GM13977 (cell line): ENCODE measurements around the gene CLTC.

ENCODE experiments used
- DNase-seq: peaks from one replicate; pipeline ENCODE4 v3.0.0; 2012; ENCODE audit warnings: low spot score
- in situ Hi-C: fragments of 300-500 bp; cut with MboI; formaldehyde crosslinking; loops from one replicate; pipeline ENCODE4 v1.12.0; 2022; ENCODE audit warnings: low sequenced_read_pairs, low pct_unique_long_range_greater_than_20kb, mixed read lengths, inconsistent platforms; ENCODE audit not compliant: unreplicated experiment
- TF ChIP-seq, protein P1 (sequence below): IDR thresholded peaks from 2 replicates; pipeline ENCODE4 v1.5.1; 2012; ENCODE audit warnings: mild to moderate bottlenecking, control low read depth; ENCODE audit not compliant: insufficient read depth; ENCODE audit errors: extremely low read depth, missing control alignments

The CLTC gene

GRCh38 chr17:59675231-59675630 lies 55.5 kb downstream of the CLTC start:
- in situ Hi-C loops: no loop called here
- no peak for DNase-seq
- TF ChIP-seq, protein P1, sequence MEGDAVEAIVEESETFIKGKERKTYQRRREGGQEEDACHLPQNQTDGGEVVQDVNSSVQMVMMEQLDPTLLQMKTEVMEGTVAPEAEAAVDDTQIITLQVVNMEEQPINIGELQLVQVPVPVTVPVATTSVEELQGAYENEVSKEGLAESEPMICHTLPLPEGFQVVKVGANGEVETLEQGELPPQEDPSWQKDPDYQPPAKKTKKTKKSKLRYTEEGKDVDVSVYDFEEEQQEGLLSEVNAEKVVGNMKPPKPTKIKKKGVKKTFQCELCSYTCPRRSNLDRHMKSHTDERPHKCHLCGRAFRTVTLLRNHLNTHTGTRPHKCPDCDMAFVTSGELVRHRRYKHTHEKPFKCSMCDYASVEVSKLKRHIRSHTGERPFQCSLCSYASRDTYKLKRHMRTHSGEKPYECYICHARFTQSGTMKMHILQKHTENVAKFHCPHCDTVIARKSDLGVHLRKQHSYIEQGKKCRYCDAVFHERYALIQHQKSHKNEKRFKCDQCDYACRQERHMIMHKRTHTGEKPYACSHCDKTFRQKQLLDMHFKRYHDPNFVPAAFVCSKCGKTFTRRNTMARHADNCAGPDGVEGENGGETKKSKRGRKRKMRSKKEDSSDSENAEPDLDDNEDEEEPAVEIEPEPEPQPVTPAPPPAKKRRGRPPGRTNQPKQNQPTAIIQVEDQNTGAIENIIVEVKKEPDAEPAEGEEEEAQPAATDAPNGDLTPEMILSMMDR: no peak

- no peak for DNase-seq
- in situ Hi-C loops: no loop called here
- TF ChIP-seq, protein P1: no peak
Measured at GRCh38 chr17:59676716-59677115, 57.0 kb downstream of the CLTC start.

GRCh38 chr17:59678918-59679317 lies 59.2 kb downstream of the CLTC start:
- TF ChIP-seq, protein P1: no peak
- in situ Hi-C loops: no loop called here
- no peak for DNase-seq

DNA sequence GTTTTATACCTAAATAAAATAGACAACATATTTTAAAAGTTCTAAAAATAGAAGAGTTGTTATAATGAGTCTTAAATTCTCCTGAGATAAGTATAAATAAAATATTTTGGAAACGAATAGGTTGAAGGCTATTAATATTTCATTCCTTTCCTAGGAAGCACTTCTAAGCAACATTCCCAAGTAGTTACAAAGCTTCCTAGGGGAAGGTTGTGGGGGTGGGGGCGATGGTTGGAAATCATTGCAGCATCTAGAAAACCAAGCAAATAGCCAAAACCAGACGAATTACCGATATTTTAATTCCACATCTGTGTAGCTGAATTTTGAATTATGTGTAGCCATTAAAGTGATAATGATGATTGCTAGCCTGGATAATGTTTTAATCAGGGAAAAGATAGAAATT lies 60.6 kb downstream of the CLTC start:
- no peak for DNase-seq
- TF ChIP-seq, protein P1: no peak
- in situ Hi-C loops: no loop called here

GRCh38 chr17:59683283-59683682 lies 63.6 kb downstream of the CLTC start:
- in situ Hi-C loops: no loop called here
- TF ChIP-seq, protein P1: no peak
- no peak for DNase-seq

DNA sequence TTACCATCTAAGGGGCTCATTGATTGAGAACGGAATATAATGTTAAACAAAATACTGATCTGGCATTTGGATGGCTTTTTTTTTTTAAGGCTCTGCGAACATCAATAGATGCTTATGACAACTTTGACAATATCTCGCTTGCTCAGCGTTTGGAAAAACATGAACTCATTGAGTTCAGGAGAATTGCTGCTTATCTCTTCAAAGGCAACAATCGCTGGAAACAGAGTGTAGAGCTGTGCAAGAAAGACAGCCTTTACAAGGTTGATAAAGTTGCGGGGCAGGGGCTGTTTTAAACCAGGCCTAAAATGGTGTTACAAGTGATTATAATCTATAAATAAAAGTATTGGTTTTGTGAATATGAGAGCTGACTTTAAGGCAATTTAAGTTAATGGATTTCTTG lies 65.3 kb downstream of the CLTC start:
- no peak for DNase-seq
- TF ChIP-seq, protein P1: no peak
- in situ Hi-C loops: no loop called here

DNA sequence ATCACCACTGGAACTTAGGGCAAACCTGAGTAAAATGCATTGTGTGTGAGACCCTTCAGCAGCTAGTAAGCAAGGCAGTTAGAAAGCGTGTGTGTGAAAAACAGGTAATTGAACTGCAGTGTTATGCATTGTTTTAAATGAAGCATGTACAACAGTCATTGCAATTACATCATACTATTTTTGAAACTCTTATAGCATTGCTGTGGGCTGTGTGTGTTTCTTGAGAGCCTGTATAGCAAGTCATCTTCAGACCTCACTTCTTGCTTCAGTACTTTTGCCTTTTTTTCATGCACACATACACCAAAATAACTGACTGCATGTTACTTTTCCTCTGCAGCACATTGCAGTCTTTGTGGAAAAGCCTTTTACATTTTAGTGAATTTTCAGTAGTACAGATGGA lies 68.3 kb downstream of the CLTC start:
- DNase-seq: no peak
- in situ Hi-C loops: no loop called here

More for the DNA sequence above, 68.3 kb downstream of the CLTC start:
- TF ChIP-seq, protein P1: no peak
